Osteoblast (primary cell): ENCODE measurements around the gene COCH. TPM values are rescaled to one million over a fixed set of nuclear protein-coding genes. Genes with fewer than 3 reads are reported as not detected.

Source experiments
- DNase-seq: peaks from one replicate; pipeline ENCODE4 v3.0.0; 2011; ENCODE audit warnings: low spot score, mixed read lengths; ENCODE audit not compliant: insufficient read length; ENCODE audit errors: missing footprints
- H2AFZ ChIP-seq: 2 replicates; pipeline ENCODE4 v1.6.0; 2011; ENCODE audit warnings: mild to moderate bottlenecking, low read length
- H3K27ac ChIP-seq: 2 replicates; pipeline ENCODE4 v1.5.1; 2011; ENCODE audit warnings: mild to moderate bottlenecking, low read depth, low read length, moderate library complexity
- H3K27me3 ChIP-seq: 2 replicates; pipeline ENCODE4 v1.6.0; 2012; ENCODE audit warnings: mild to moderate bottlenecking, control low read depth, inconsistent platforms, low read length, moderate library complexity; ENCODE audit not compliant: insufficient read depth
- H3K36me3 ChIP-seq: 2 replicates; pipeline ENCODE4 v1.5.1; 2011; ENCODE audit warnings: mild to moderate bottlenecking, low read length, control low read depth, moderate library complexity; ENCODE audit not compliant: insufficient read depth
- H3K4me1 ChIP-seq: 2 replicates; pipeline ENCODE4 v1.5.1; 2011; ENCODE audit warnings: mild to moderate bottlenecking, low read length, control low read depth, moderate library complexity; ENCODE audit not compliant: insufficient read depth
- H3K4me2 ChIP-seq: 2 replicates; pipeline ENCODE4 v1.6.0; 2011; ENCODE audit warnings: mild to moderate bottlenecking, low read length; ENCODE audit not compliant: insufficient read depth
- H3K4me3 ChIP-seq: fragments of 200-600 bp; sonication (generic); 3 replicates; pipeline ENCODE4 v1.5.1; 2012; ENCODE audit warnings: mild to moderate bottlenecking, low read length, inconsistent platforms; ENCODE audit not compliant: insufficient read depth
- H3K79me2 ChIP-seq: 2 replicates; pipeline ENCODE4 v1.6.0; 2012; ENCODE audit warnings: mild to moderate bottlenecking, low read length, control low read depth, inconsistent platforms; ENCODE audit not compliant: insufficient read depth
- H3K9me3 ChIP-seq: 2 replicates; pipeline ENCODE4 v1.5.1; 2011; ENCODE audit warnings: low read depth, low read length, control low read depth
- H4K20me1 ChIP-seq: 2 replicates; pipeline ENCODE4 v1.6.0; 2012; ENCODE audit warnings: mild to moderate bottlenecking, low read length, control low read depth; ENCODE audit not compliant: insufficient read depth
- CTCF ChIP-seq: IDR thresholded peaks from 2 replicates; pipeline ENCODE4 v1.5.1; 2011; ENCODE audit warnings: mild to moderate bottlenecking, low read depth, low read length, moderate library complexity; ENCODE audit errors: extremely low read depth
- total RNA-seq: library from RNA; depleted of rRNA; stranded (reverse); fragments of >200 nt; gene quantifications from 2 replicates; pipeline ENCODE4 v1.2.3, GENCODE V29; 2012

Gene COCH
- total RNA-seq, 1 donor: 1.1 TPM

GRCh38 chr14:30869551-30870155 is 4.7 kb upstream of the COCH start:
- Histone ChIP-seq H3K27me3 (peaks cover 43% of the 10 kb centered on the region), H3K4me1 (peaks cover 5% of the 10 kb centered on the region), H3K27ac (no peak overlapping the region), H3K79me2 (no peaks in the 10 kb centered on the region), H3K36me3 (no peaks in the 10 kb centered on the region), H3K4me2 (no peak overlapping the region), H4K20me1 (no peaks in the 10 kb centered on the region), H3K9me3 (no peaks in the 10 kb centered on the region), H2AFZ (no peak overlapping the region), H3K4me3 (no peak overlapping the region)
- TF ChIP-seq CTCF: no peak
- DNase-seq: no peak

- no peak overlapping the region for H3K27ac ChIP-seq
- H3K4me3 ChIP-seq: no peak overlapping the region
- H3K27me3 ChIP-seq: peaks cover 60% of the 10 kb centered on the region
- no peak for DNase-seq
- no peaks in the 10 kb centered on the region for H3K79me2 ChIP-seq
- peaks cover 10% of the 10 kb centered on the region for H3K4me1 ChIP-seq
- no peaks in the 10 kb centered on the region for H3K9me3 ChIP-seq
- H3K36me3 ChIP-seq: no peaks in the 10 kb centered on the region
- no peak overlapping the region for H3K4me2 ChIP-seq
- H2AFZ ChIP-seq: no peak overlapping the region
- no peaks in the 10 kb centered on the region for H4K20me1 ChIP-seq
- no peak for TF ChIP-seq CTCF
Observed at GRCh38 chr14:30872602-30873001, 1.8 kb upstream of the COCH start.

GRCh38 chr14:30873308-30874119 is 845 bp upstream of the COCH start:
- Histone ChIP-seq H3K36me3 (no peaks in the 10 kb centered on the region), H3K4me3 (peak overlapping the region; percentile 64), H2AFZ (no peak overlapping the region), H3K79me2 (no peaks in the 10 kb centered on the region), H3K9me3 (no peaks in the 10 kb centered on the region), H3K27me3 (peaks cover 64% of the 10 kb centered on the region), H3K27ac (no peak overlapping the region), H3K4me1 (peaks cover 10% of the 10 kb centered on the region), H3K4me2 (peak overlapping the region; percentile 73), H4K20me1 (no peaks in the 10 kb centered on the region)
- DNase-seq: no peak
- no peak for TF ChIP-seq CTCF
